Keratinocyte (primary cell): ENCODE measurements around the gene FUOM. TPM values are rescaled to one million over a fixed set of nuclear protein-coding genes. Genes with fewer than 3 reads are reported as not detected.

Experiments
- DNase-seq: peaks from one replicate; pipeline ENCODE4 v3.0.0-alpha.2; 2011; ENCODE audit warnings: low read depth, missing footprints, low spot score
- FAIRE-seq: peaks from 2 replicates; lab custom pipeline; 2011; peaks lifted over from hg19 to GRCh38; lab: Jason Lieb, UNC
- H2AFZ ChIP-seq: 2 replicates; pipeline ENCODE4 v1.6.0; 2012; ENCODE audit warnings: low read length, control low read depth, inconsistent platforms; ENCODE audit not compliant: control insufficient read depth
- H3K27ac ChIP-seq: 2 replicates; pipeline ENCODE4 v1.5.1; 2011; ENCODE audit warnings: low read length; ENCODE audit not compliant: control insufficient read depth, insufficient read depth
- H3K27me3 ChIP-seq: 3 replicates; pipeline ENCODE4 v1.6.0; 2011; ENCODE audit warnings: low read length; ENCODE audit not compliant: control insufficient read depth, insufficient read depth; ENCODE audit errors: extremely low read depth
- H3K36me3 ChIP-seq, 2 experiments: 2 replicates in 1 of 2; 3 replicates in 1 of 2; pipeline ENCODE4 v1.5.1; 2011; ENCODE audit warnings: low read length in 2 of 2, mild to moderate bottlenecking in 1 of 2; ENCODE audit not compliant: control insufficient read depth in 2 of 2, insufficient read depth in 2 of 2; ENCODE audit errors: extremely low read depth in 1 of 2
- H3K4me1 ChIP-seq: 3 replicates; pipeline ENCODE4 v1.5.1; 2011; ENCODE audit warnings: low read length; ENCODE audit not compliant: control insufficient read depth, insufficient read depth; ENCODE audit errors: extremely low read depth
- H3K4me2 ChIP-seq: 3 replicates; pipeline ENCODE4 v1.6.0; 2011; ENCODE audit warnings: low read depth, low read length; ENCODE audit not compliant: control insufficient read depth, insufficient read depth; ENCODE audit errors: extremely low read depth
- H3K4me3 ChIP-seq, 3 experiments: fragments of 200-600 bp in 1 of 3; sonication (generic) in 1 of 3; 2 replicates in 2 of 3; 3 replicates in 1 of 3; pipeline ENCODE4 v1.5.1; 2011 to 2016; ENCODE audit warnings: low read length in 3 of 3, mild to moderate bottlenecking in 3 of 3, control low read depth in 2 of 3, inconsistent platforms in 1 of 3, low read depth in 1 of 3, mixed read lengths in 1 of 3, mixed run types in 1 of 3, moderate library complexity in 1 of 3; ENCODE audit not compliant: control insufficient read depth in 2 of 3, insufficient read depth in 2 of 3; ENCODE audit errors: extremely low read depth in 1 of 3
- H3K79me2 ChIP-seq: 2 replicates; pipeline ENCODE4 v1.6.0; 2012; ENCODE audit warnings: low read length; ENCODE audit not compliant: control insufficient read depth, insufficient read depth
- H3K9ac ChIP-seq: 3 replicates; pipeline ENCODE4 v1.6.0; 2011; ENCODE audit warnings: low read length; ENCODE audit not compliant: control insufficient read depth, insufficient read depth; ENCODE audit errors: extremely low read depth
- H3K9me1 ChIP-seq: 3 replicates; pipeline ENCODE4 v1.6.0; 2011; ENCODE audit warnings: low read length; ENCODE audit not compliant: control insufficient read depth, insufficient read depth; ENCODE audit errors: extremely low read depth
- H3K9me3 ChIP-seq: 2 replicates; pipeline ENCODE4 v1.5.1; 2012; ENCODE audit warnings: low read depth, low read length; ENCODE audit not compliant: control insufficient read depth
- H4K20me1 ChIP-seq: 3 replicates; pipeline ENCODE4 v1.6.0; 2011; ENCODE audit warnings: low read length; ENCODE audit not compliant: control insufficient read depth, insufficient read depth; ENCODE audit errors: extremely low read depth
- CTCF ChIP-seq, 3 experiments: IDR thresholded peaks in 1 of 3; conservative IDR thresholded peaks in 1 of 3; optimal IDR thresholded peaks in 1 of 3; 2 replicates in 2 of 3; 3 replicates in 1 of 3; pipeline versions ENCODE3 to v1.5.1; 2011; ENCODE audit warnings: low read length in 3 of 3, mild to moderate bottlenecking in 3 of 3, moderate library complexity in 2 of 3, control low read depth in 1 of 3, inconsistent platforms in 1 of 3; ENCODE audit not compliant: insufficient read depth in 2 of 3; ENCODE audit errors: extremely low read depth in 1 of 3
- EZH2 ChIP-seq: IDR thresholded peaks from one replicate; pipeline ENCODE4 v1.6.1; 2012; ENCODE audit warnings: inconsistent platforms, mild to moderate bottlenecking, low read length, moderate library complexity
- dilution Hi-C: fragments of 300-500 bp; cut with MboI; formaldehyde crosslinking; loops from one replicate; pipeline ENCODE4 v1.7.0; 2020; ENCODE audit warnings: low sequenced_read_pairs; ENCODE audit not compliant: extremely low pct_ligation_motif_present
- polyA plus RNA-seq, 5 experiments: library from polyadenylated mRNA; depleted of rRNA in 3 of 5; stranded (reverse) in 3 of 5; stranded (forward) in 1 of 5; unstranded in 1 of 5; fragments of >200 nt; gene quantifications; 1 replicate in 1 of 5; 2 replicates in 3 of 5; 3 replicates in 1 of 5; pipeline versions ENCODE4 v1.2.1 to v1.2.3, GENCODE V29; 2011 to 2012; ENCODE audit warnings: missing spikeins in 2 of 5, low read depth in 1 of 5, low replicate concordance in 1 of 5

FUOM gene
- polyA plus RNA-seq, 1 donor (not counting 4 experiments of a cell fraction or from before 2014, with no cell fraction given) = 11.3 TPM

- Histone ChIP-seq H3K4me2 (no peak overlapping the region), H3K4me1 (peaks cover 10% of the 10 kb centered on the region), H3K9ac (no peak overlapping the region), H3K79me2 (peaks cover 45% of the 10 kb centered on the region), H3K9me3 (no peaks in the 10 kb centered on the region), H3K27ac (no peak overlapping the region), H2AFZ (no peak overlapping the region), H3K9me1 (no peaks in the 10 kb centered on the region), H3K36me3 (peaks cover 33 to 37% of the 10 kb centered on the region in 2 experiments), H3K4me3 (no peak overlapping the region), H4K20me1 (no peaks in the 10 kb centered on the region), H3K27me3 (no peaks in the 10 kb centered on the region)
- DNase-seq = no peak
- TF ChIP-seq EZH2 = no peak
- dilution Hi-C loops = no loop called here
- FAIRE-seq = no peak
These were observed 41.3 kb upstream of the FUOM start for GRCh38 chr10:133399123-133399601.

- H3K4me1 ChIP-seq = peaks cover 10% of the 10 kb centered on the region
- H4K20me1 ChIP-seq = no peaks in the 10 kb centered on the region
- H3K4me3 ChIP-seq = no peak overlapping the region
- no peaks in the 10 kb centered on the region for H3K9me1 ChIP-seq
- H3K36me3 ChIP-seq = peaks cover 31 to 33% of the 10 kb centered on the region in 2 experiments
- no peaks in the 10 kb centered on the region for H3K9me3 ChIP-seq
- H3K9ac ChIP-seq = no peak overlapping the region
- TF ChIP-seq CTCF (optimal IDR thresholded peaks at IDR 0.05 in 1 of 3, IDR thresholded peaks at IDR 0.05 in 1 of 3, conservative IDR thresholded peaks at IDR 0.05 in 1 of 3; ENCODE audit: extremely low read depth in 1 of 3, insufficient read depth in 2 of 3, low read length in 3 of 3) = no peak
- no peak for TF ChIP-seq EZH2
- no peak for FAIRE-seq
- H3K27ac ChIP-seq = no peak overlapping the region
- DNase-seq = no peak
- H3K79me2 ChIP-seq = peaks cover 46% of the 10 kb centered on the region
- dilution Hi-C loops = no loop called here
- H3K4me2 ChIP-seq = no peak overlapping the region
- H3K27me3 ChIP-seq = no peaks in the 10 kb centered on the region
- H2AFZ ChIP-seq = no peak overlapping the region
These were observed 40.1 kb upstream of the FUOM start for GRCh38 chr10:133397938-133398337.
